GM23248 (cell line): ENCODE data around the gene DPP6.

ENCODE experiments used
- EZH2 ChIP-seq: fragments of 200-600 bp; sonication (generic); IDR thresholded peaks from 2 replicates; pipeline ENCODE4 v1.6.1; 2018; ENCODE audit warnings: antibody characterized with exemption, mild to moderate bottlenecking; ENCODE audit not compliant: insufficient read depth, poor library complexity, severe bottlenecking
- EZH2phosphoT487 ChIP-seq: fragments of 200-600 bp; sonication (generic); IDR thresholded peaks from 2 replicates; pipeline ENCODE4 v1.6.1; 2018; ENCODE audit warnings: antibody characterized with exemption, moderate library complexity, mild to moderate bottlenecking, low read depth; ENCODE audit not compliant: insufficient read depth

DNA sequence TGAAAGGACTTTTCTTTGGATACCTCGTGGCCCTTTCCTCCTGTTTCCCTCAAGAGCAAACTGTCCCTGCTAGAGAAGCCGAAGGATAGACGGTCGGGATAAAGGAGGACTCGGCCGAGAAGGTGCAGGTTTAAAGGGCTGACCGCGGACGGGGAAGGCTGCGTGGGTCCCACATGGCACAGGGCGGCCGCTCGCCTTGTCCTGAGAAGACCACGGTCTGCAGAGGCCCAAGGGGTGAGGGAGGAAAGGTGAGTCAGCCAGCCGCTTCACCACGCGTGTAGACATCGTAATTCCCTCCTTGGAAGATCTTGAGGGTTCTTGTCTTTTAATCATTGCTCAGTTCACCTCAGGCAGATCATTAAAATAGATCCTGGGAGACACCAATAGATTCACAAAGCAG is 253.8 kb downstream of the DPP6 start:
- TF ChIP-seq EZH2 (no peak), EZH2phosphoT487 (no peak)
